GM23338 (cell line): ENCODE measurements around the gene CCDC186. TPM values are rescaled to one million over a fixed set of nuclear protein-coding genes. Genes with fewer than 3 reads are reported as not detected.
A peak's percentile ranks its signal among the peaks of the same experiment; 100 is the strongest.

Experiments used
- ATAC-seq: fragments of 200-7000 bp; cut with Tn5 transposase; 3 replicates; pipeline ENCODE4 v1.9.1; 2020
- DNase-seq: peaks from one replicate; pipeline ENCODE4 v3.0.0-alpha.2; 2015; ENCODE audit warnings: low spot score
- H2AFZ ChIP-seq: fragments of 200-600 bp; sonication (generic); 2 replicates; pipeline ENCODE4 v1.8.0; 2016; ENCODE audit warnings: antibody characterized with exemption, mild to moderate bottlenecking, moderate library complexity
- H3F3A ChIP-seq: fragments of 200-600 bp; sonication (generic); replicated peaks from 2 replicates; pipeline ENCODE4 v1.8.0; 2017; ENCODE audit warnings: antibody characterized with exemption, mixed run types, low read depth
- H3K27ac ChIP-seq: fragments of 200-600 bp; sonication (generic); 2 replicates; pipeline ENCODE4 v1.6.1; 2016; ENCODE audit warnings: low read depth
- H3K27me3 ChIP-seq: fragments of 200-600 bp; sonication (generic); 2 replicates; pipeline ENCODE4 v1.8.0; 2016; ENCODE audit warnings: mild to moderate bottlenecking, mixed run types, moderate library complexity; ENCODE audit not compliant: insufficient read depth
- H3K36me3 ChIP-seq: fragments of 200-600 bp; sonication (generic); 2 replicates; pipeline ENCODE4 v1.8.0; 2016; ENCODE audit warnings: mild to moderate bottlenecking; ENCODE audit not compliant: insufficient read depth
- H3K4me1 ChIP-seq: fragments of 200-600 bp; sonication (generic); 2 replicates; pipeline ENCODE4 v1.8.0; 2016; ENCODE audit warnings: mild to moderate bottlenecking, moderate library complexity; ENCODE audit not compliant: insufficient read depth
- H3K4me2 ChIP-seq: fragments of 200-600 bp; sonication (generic); 2 replicates; pipeline ENCODE4 v1.7.1; 2017; ENCODE audit warnings: mixed run types
- H3K4me3 ChIP-seq: fragments of 200-600 bp; sonication (generic); 2 replicates; pipeline ENCODE4 v1.6.1; 2016; ENCODE audit warnings: mixed run types
- H3K79me2 ChIP-seq: fragments of 200-600 bp; sonication (generic); replicated peaks from 2 replicates; pipeline ENCODE4 v1.8.0; 2017; ENCODE audit warnings: mild to moderate bottlenecking; ENCODE audit not compliant: insufficient read depth
- H3K9me2 ChIP-seq: fragments of 200-600 bp; sonication (generic); 2 replicates; pipeline ENCODE4 v1.8.0; 2017; ENCODE audit not compliant: insufficient read depth
- H4K20me1 ChIP-seq: fragments of 200-600 bp; sonication (generic); replicated peaks from 2 replicates; pipeline ENCODE4 v1.8.0; 2017; ENCODE audit warnings: mild to moderate bottlenecking; ENCODE audit not compliant: insufficient read depth
- H3K27ac Mint-ChIP-seq: 2 replicates; pipeline ENCODE4 v1.8.0; 2020; ENCODE audit warnings: inconsistent platforms, mild to moderate bottlenecking, moderate library complexity, mixed read lengths
- H3K27me3 Mint-ChIP-seq: 3 replicates; pipeline ENCODE4 v1.8.0; 2022; ENCODE audit warnings: low read depth, mild to moderate bottlenecking, moderate library complexity, mixed read lengths, inconsistent platforms; ENCODE audit not compliant: insufficient read depth, poor library complexity
- H3K36me3 Mint-ChIP-seq: 3 replicates; pipeline ENCODE4 v1.8.0; 2021; ENCODE audit warnings: low read depth, mild to moderate bottlenecking, inconsistent platforms, moderate library complexity, mixed read lengths
- H3K4me1 Mint-ChIP-seq: 3 replicates; pipeline ENCODE4 v1.8.0; 2020; ENCODE audit warnings: mild to moderate bottlenecking, inconsistent platforms, mixed read lengths
- H3K4me3 Mint-ChIP-seq: 3 replicates; pipeline ENCODE4 v1.8.0; 2021; ENCODE audit warnings: moderate library complexity, mild to moderate bottlenecking, inconsistent platforms, mixed read lengths
- H3K9me3 Mint-ChIP-seq: 3 replicates; pipeline ENCODE4 v1.8.0; 2020; ENCODE audit warnings: moderate library complexity, mild to moderate bottlenecking, inconsistent platforms, mixed read lengths
- CREB1 ChIP-seq: fragments of 250-450 bp; sonication (Bioruptor Pico); IDR thresholded peaks from 2 replicates; pipeline ENCODE4 v1.5.0; 2020; ENCODE audit warnings: low read depth, mild to moderate bottlenecking, moderate library complexity
- CTCF ChIP-seq, 2 experiments: fragments of 200-600 bp in 1 of 2; sonication (generic) in 1 of 2; conservative IDR thresholded peaks; 2 replicates each; pipeline versions ENCODE4 v1.5.1 to v1.6.1; 2016 to 2017; ENCODE audit warnings: antibody characterized with exemption in 2 of 2, low read depth in 2 of 2, mild to moderate bottlenecking in 2 of 2, moderate library complexity in 1 of 2
- ETS1 ChIP-seq: IDR thresholded peaks from 2 replicates; pipeline ENCODE4 v1.6.1; 2016; ENCODE audit warnings: antibody characterized with exemption
- EZH2 ChIP-seq: fragments of 200-600 bp; sonication (generic); IDR thresholded peaks from one replicate; pipeline ENCODE4 v1.8.0; 2017; ENCODE audit warnings: antibody characterized with exemption, mild to moderate bottlenecking, low read depth; ENCODE audit not compliant: unreplicated experiment
- EZH2phosphoT487 ChIP-seq: fragments of 200-600 bp; sonication (generic); IDR thresholded peaks from one replicate; pipeline ENCODE4 v1.8.1; 2018; ENCODE audit warnings: antibody characterized with exemption; ENCODE audit not compliant: unreplicated experiment
- JUNB ChIP-seq: IDR thresholded peaks from one replicate; pipeline ENCODE4 v1.6.1; 2016; ENCODE audit warnings: antibody characterized with exemption; ENCODE audit not compliant: unreplicated experiment
- NANOG ChIP-seq: IDR thresholded peaks from 2 replicates; pipeline ENCODE4 v1.6.1; 2016; ENCODE audit warnings: antibody characterized with exemption, borderline replicate concordance
- REST ChIP-seq: IDR thresholded peaks from one replicate; pipeline ENCODE4 v1.6.1; 2018; ENCODE audit warnings: antibody characterized with exemption; ENCODE audit not compliant: unreplicated experiment
- ZNF114 ChIP-seq: fragments of 250-450 bp; sonication (Bioruptor Pico); IDR thresholded peaks from 2 replicates; pipeline ENCODE4 v1.5.0; 2020; ENCODE audit warnings: mild to moderate bottlenecking, moderate library complexity
- ZNF331 ChIP-seq: fragments of 250-450 bp; sonication (Bioruptor Pico); IDR thresholded peaks from 2 replicates; pipeline ENCODE4 v1.5.0; 2020; ENCODE audit warnings: low read depth, mild to moderate bottlenecking, moderate library complexity
- ZNF462 ChIP-seq: fragments of 250-450 bp; sonication (Bioruptor Pico); IDR thresholded peaks from 2 replicates; pipeline ENCODE4 v1.5.0; 2020; ENCODE audit warnings: mild to moderate bottlenecking, moderate library complexity
- polyA plus RNA-seq: library from polyadenylated mRNA; unstranded; fragments of >200 nt; fragmentation: Nextera tagmentation; extraction: Ambion mirVana; gene quantifications from 2 replicates; pipeline ENCODE4 v1.2.1, GENCODE V29; 2016
- total RNA-seq: library from RNA; depleted of rRNA; stranded (reverse); fragments of >200 nt; shearing (Covaris generic); gene quantifications from 2 replicates; pipeline ENCODE4 v1.2.3, GENCODE V29; 2014

Gene CCDC186
- total and polyA plus RNA-seq, 2 experiments from 2014 or later, result 24.2 to 50.7 TPM

- 0 out of 2 replicates have a peak, but pooled peaks cover 3% of the 10 kb centered on the region for H4K20me1 ChIP-seq
- peaks cover 22% of the 10 kb centered on the region for H3K4me1 Mint-ChIP-seq
- H3K9me2 ChIP-seq, result no peaks in the 10 kb centered on the region
- H3K4me1 ChIP-seq, result peaks cover 10% of the 10 kb centered on the region
- H3K79me2 ChIP-seq, result peaks cover 58% of the 10 kb centered on the region
- no peaks in the 10 kb centered on the region for H3K36me3 ChIP-seq
- H3K4me3 ChIP-seq, result peak overlapping the region; percentile 84
- peak overlapping the region; percentile 99 for H3K27ac Mint-ChIP-seq
- H3F3A ChIP-seq, result no peaks in the 10 kb centered on the region
- DNase-seq (no peak), ATAC-seq (no peak)
- peak overlapping the region; percentile 99 for H3K4me3 Mint-ChIP-seq
- H3K4me2 ChIP-seq, result peak overlapping the region; percentile 91
- peaks cover 6% of the 10 kb centered on the region; the same call in 1 of the 2 replicates for H3K27me3 ChIP-seq
- H3K36me3 Mint-ChIP-seq, result peaks cover 24% of the 10 kb centered on the region
- peaks cover 4% of the 10 kb centered on the region for H3K27me3 Mint-ChIP-seq
- peak overlapping the region; percentile 96 for H3K27ac ChIP-seq
- peaks cover 15% of the 10 kb centered on the region for H3K9me3 Mint-ChIP-seq
- no peak for TF ChIP-seq ZNF462 (CRISPR knock-in tag)
- TF ChIP-seq JUNB, result no peak
- no peak for TF ChIP-seq CTCF (conservative IDR thresholded peaks at IDR 0.05; ENCODE audit: low read depth in 2 of 2)
- TF ChIP-seq ZNF331 (CRISPR knock-in tag), result no peak
- no peak for TF ChIP-seq ETS1
- no peak for TF ChIP-seq ZNF114 (CRISPR knock-in tag)
- TF ChIP-seq EZH2, result no peak
- no peak for TF ChIP-seq NANOG
- TF ChIP-seq CREB1 (CRISPR knock-in tag), result no peak
- TF ChIP-seq EZH2phosphoT487, result no peak
- TF ChIP-seq REST, result no peak
- H2AFZ ChIP-seq, result peak overlapping the region; percentile 75; the same call in 1 of the 2 replicates
These were observed 1.0 kb downstream of the CCDC186 start for GRCh38 chr10:114172776-114173602.
